HCT116 (cell line): ENCODE measurements around the gene PKP1. TPM values are rescaled to one million over a fixed set of nuclear protein-coding genes. Genes with fewer than 3 reads are reported as not detected.
"Not testable (repeated sequence)": the region's sequence is repeated elsewhere in the genome, so short reads cannot be mapped to it uniquely, and the experiment has no call there.

Experiments used
- ATAC-seq: fragments of 200-7000 bp; cut with Tn5 transposase; 2 replicates; pipeline ENCODE4 v1.9.1; 2020; ENCODE audit warnings: mild to moderate bottlenecking, moderate library complexity
- BruUV-seq: library from RNA; stranded (reverse); fragments of 400-500 nt; replicated peaks from 2 replicates; lab custom pipeline; 2021; lab: Mats Ljungman, UMichigan
- CTCF ChIA-PET: fragments of 300-600 bp; sonication (Branson Sonifier 250); formaldehyde crosslinking; loops from one replicate; lab custom pipeline; 2021; ENCODE audit warnings: antibody characterized with exemption; lab: Charles Lee
- POLR2A ChIA-PET: fragments of 300-600, 350-600 bp; sonication (Branson Sonifier 250); formaldehyde crosslinking; loops from one replicate; lab custom pipeline; 2021; ENCODE audit warnings: antibody characterized with exemption; lab: Charles Lee
- RAD21 ChIA-PET, 2 experiments: fragments of 300-600 bp; sonication (Branson Sonifier 250); formaldehyde crosslinking; loops; one replicate each; lab custom pipeline; 2023; ENCODE audit warnings: low total read pairs in 2 of 2; ENCODE audit not compliant: uncharacterized antibody in 2 of 2, unreplicated experiment in 2 of 2, low non-redundant PET in 1 of 2; lab: Charles Lee
- DNase-seq: peaks from one replicate; pipeline ENCODE4 v3.0.0-alpha.2; 2010; ENCODE audit warnings: low read depth, low spot score
- H2AFZ ChIP-seq: fragments of 200-600 bp; shearing (Covaris generic), sonication (generic); 2 replicates; pipeline ENCODE4 v1.6.1; 2017; ENCODE audit warnings: low read depth, mixed run types, mixed read lengths, antibody characterized with exemption, low read length; ENCODE audit not compliant: poor library complexity, severe bottlenecking
- H3K27ac ChIP-seq: 2 replicates; pipeline ENCODE4 v1.5.1; 2012; ENCODE audit warnings: low read depth, low read length
- H3K27me3 ChIP-seq: fragments of 200-600 bp; sonication (generic); 2 replicates; pipeline ENCODE4 v1.6.1; 2016; ENCODE audit warnings: mixed run types, low read length, mixed read lengths; ENCODE audit not compliant: insufficient read depth
- H3K36me3 ChIP-seq, 2 experiments: fragments of 200-500 bp in 1 of 2; fragments of 200-600 bp in 1 of 2; sonication (Bioruptor generic) in 1 of 2; sonication (generic) in 1 of 2; 2 replicates each; pipeline versions ENCODE4 v1.5.1 to v1.6.1; 2014 to 2016; ENCODE audit warnings: low read length in 2 of 2, inconsistent platforms in 1 of 2, mixed read lengths in 1 of 2, mixed run types in 1 of 2; ENCODE audit not compliant: insufficient read depth in 2 of 2, control insufficient read depth in 1 of 2
- H3K4me1 ChIP-seq, 2 experiments: fragments of 200-600 bp in 1 of 2; sonication (generic) in 1 of 2; 2 replicates each; pipeline versions ENCODE4 v1.5.1 to v1.6.1; 2012 to 2017; ENCODE audit warnings: low read length in 2 of 2, inconsistent platforms in 1 of 2, mild to moderate bottlenecking in 1 of 2, mixed read lengths in 1 of 2, mixed run types in 1 of 2, moderate library complexity in 1 of 2; ENCODE audit not compliant: insufficient read depth in 2 of 2, control insufficient read depth in 1 of 2
- H3K4me2 ChIP-seq: fragments of 200-600 bp; sonication (generic); 2 replicates; pipeline ENCODE4 v1.6.1; 2017; ENCODE audit warnings: mixed run types, low read length, mixed read lengths
- H3K4me3 ChIP-seq, 2 experiments: fragments of 200-600 bp in 1 of 2; sonication (generic) in 1 of 2; replicated peaks in 1 of 2; 2 replicates each; pipeline ENCODE4 v1.5.1; 2011 to 2016; ENCODE audit warnings: low read length in 2 of 2, control low read depth in 1 of 2, low read depth in 1 of 2, mild to moderate bottlenecking in 1 of 2, mixed read lengths in 1 of 2, mixed run types in 1 of 2
- H3K79me2 ChIP-seq: fragments of 200-600 bp; sonication (generic); 2 replicates; pipeline ENCODE4 v1.6.1; 2017; ENCODE audit warnings: mild to moderate bottlenecking, mixed run types, low read length, moderate library complexity, mixed read lengths; ENCODE audit not compliant: insufficient read depth
- H3K9ac ChIP-seq: fragments of 200-600 bp; sonication (generic); 2 replicates; pipeline ENCODE4 v1.6.1; 2016; ENCODE audit warnings: low read length, mixed read lengths
- H3K9me2 ChIP-seq: fragments of 200-600 bp; sonication (generic), shearing (Covaris generic); 2 replicates; pipeline ENCODE4 v1.6.1; 2017; ENCODE audit warnings: mixed run types, mild to moderate bottlenecking, moderate library complexity; ENCODE audit not compliant: insufficient read depth
- H3K9me3 ChIP-seq, 2 experiments: fragments of 200-500 bp in 1 of 2; fragments of 200-600 bp in 1 of 2; sonication (Bioruptor generic) in 1 of 2; sonication (generic) in 1 of 2; 2 replicates each; pipeline ENCODE4 v1.6.1; 2014 to 2017; ENCODE audit warnings: low read length in 2 of 2, mixed read lengths in 2 of 2, inconsistent platforms in 1 of 2, low read depth in 1 of 2, mild to moderate bottlenecking in 1 of 2, mixed run types in 1 of 2, moderate library complexity in 1 of 2; ENCODE audit not compliant: control insufficient read depth in 1 of 2, insufficient read depth in 1 of 2
- H4K20me1 ChIP-seq: fragments of 200-600 bp; sonication (generic), shearing (Covaris generic); 2 replicates; pipeline ENCODE4 v1.6.1; 2017; ENCODE audit warnings: mixed run types, mild to moderate bottlenecking, moderate library complexity; ENCODE audit not compliant: insufficient read depth
- EZH2 ChIP-seq: fragments of 200-600 bp; sonication (generic); IDR thresholded peaks from 2 replicates; pipeline ENCODE4 v1.6.1; 2017; ENCODE audit warnings: antibody characterized with exemption, mixed run types
- FOSL1 ChIP-seq: IDR thresholded peaks from 2 replicates; pipeline ENCODE4 v1.6.1; 2012; ENCODE audit warnings: low read depth
- RAD21 ChIP-seq: IDR thresholded peaks from 2 replicates; pipeline ENCODE4 v1.6.1; 2012; ENCODE audit warnings: low read depth, mild to moderate bottlenecking
- REST ChIP-seq: IDR thresholded peaks from 2 replicates; pipeline ENCODE4 v1.6.1; 2012; ENCODE audit warnings: low read depth
- SIN3A ChIP-seq: IDR thresholded peaks from 2 replicates; pipeline ENCODE4 v1.6.1; 2012; ENCODE audit warnings: low read depth
- SRF ChIP-seq: IDR thresholded peaks from 2 replicates; pipeline ENCODE4 v1.6.1; 2012; ENCODE audit warnings: low read depth
- TCF7L2 ChIP-seq: IDR thresholded peaks from 2 replicates; pipeline ENCODE4 v1.7.0; 2011; ENCODE audit warnings: borderline replicate concordance, inconsistent platforms; ENCODE audit not compliant: insufficient read depth, insufficient read length; ENCODE audit errors: extremely low read depth
- YY1 ChIP-seq: IDR thresholded peaks from 2 replicates; pipeline ENCODE4 v1.6.1; 2011; ENCODE audit warnings: low read length, low read depth, moderate library complexity, mild to moderate bottlenecking; ENCODE audit not compliant: insufficient replicate concordance; ENCODE audit errors: extremely low read depth
- intact Hi-C: fragments of 100-400 bp; cut with micrococcal nuclease; formaldehyde crosslinking; loops from 2 replicates; pipeline ENCODE4 v1.10.0; 2022
- total RNA-seq: library from RNA; stranded (reverse); gene quantifications from one replicate; pipeline ENCODE4 v1.2.1, GENCODE V29; 2021; ENCODE audit not compliant: unreplicated experiment

The PKP1 gene
- total RNA-seq, 1 experiment from 2014 or later: 0.07 TPM

GRCh38 chr1:201239646-201240045 is 43.7 kb upstream of the PKP1 start:
- H3K27me3 ChIP-seq: peaks cover 39% of the 10 kb centered on the region
- CTCF ChIA-PET, H3K4me3 ChIP-seq, H3K9me2 ChIP-seq, RAD21 ChIA-PET, H3K36me3 ChIP-seq, intact Hi-C loops, POLR2A ChIA-PET, H4K20me1 ChIP-seq, H3K9ac ChIP-seq, ATAC-seq, H3K4me1 ChIP-seq, DNase-seq, BruUV-seq, H3K9me3 ChIP-seq, H2AFZ ChIP-seq, H3K27ac ChIP-seq, H3K79me2 ChIP-seq, H3K4me2 ChIP-seq: not testable (repeated sequence)

GRCh38 chr1:201240171-201240570 is 43.1 kb upstream of the PKP1 start:
- ChIA-PET POLR2A (no interaction called here), RAD21 (no interaction called here), CTCF (interaction anchor here (1.5 kb wide), 1 partner anchor 11 kb away, joined by 3 read pairs; no protein-coding TSS in a partner anchor)
- Histone ChIP-seq H3K4me1 (peaks cover 3% of the 10 kb centered on the region in 2 experiments; a peak in 2 of 4 replicates), H4K20me1 (no peaks in the 10 kb centered on the region), H3K9ac (no peak overlapping the region), H3K27ac (no peak overlapping the region), H3K27me3 (peaks cover 42% of the 10 kb centered on the region), H2AFZ (no peak overlapping the region), H3K36me3 (no peaks in the 10 kb centered on the region), H3K4me2 (no peak overlapping the region), H3K9me2 (no peaks in the 10 kb centered on the region), H3K79me2 (no peaks in the 10 kb centered on the region), H3K4me3 (no peak overlapping the region), H3K9me3 (no peaks in the 10 kb centered on the region)
- ATAC-seq (no peak), DNase-seq (no peak)
- intact Hi-C loops: no loop called here
- TF ChIP-seq EZH2 (no peak), SIN3A (no peak), YY1 (no peak), REST (no peak), TCF7L2 (no peak), RAD21 (no peak), SRF (no peak), FOSL1 (no peak)
- no TSS peak for BruUV-seq
